ENCODE data around the gene SOX13.

Gene SOX13

GRCh38 chr1:204062106-204062505, 10.8 kb upstream of the SOX13 start:
- DNase-seq (ENCODE audit: low spot score): no peak

GRCh38 chr1:204065174-204065985, 7.5 kb upstream of the SOX13 start:
- no peak for DNase-seq (ENCODE audit: low spot score)

GRCh38 chr1:204065986-204066300, 7.0 kb upstream of the SOX13 start:
- no peak for DNase-seq (ENCODE audit: low spot score)

- DNase-seq (ENCODE audit: low spot score): no peak
Observed at GRCh38 chr1:204067935-204068334, 5.0 kb upstream of the SOX13 start.

GRCh38 chr1:204069887-204070286, 3.0 kb upstream of the SOX13 start:
- DNase-seq (ENCODE audit: low spot score): no peak

GRCh38 chr1:204070895-204071294, 2.0 kb upstream of the SOX13 start:
- DNase-seq (ENCODE audit: low spot score): no peak

GRCh38 chr1:204073837-204074273, 940 bp downstream of the SOX13 start:
- no peak for DNase-seq (ENCODE audit: low spot score)

GRCh38 chr1:204074274-204075138, 1.6 kb downstream of the SOX13 start:
- no peak for DNase-seq (ENCODE audit: low spot score)

- DNase-seq (ENCODE audit: low spot score): no peak
Observed at GRCh38 chr1:204075139-204075521, 2.2 kb downstream of the SOX13 start.

GRCh38 chr1:204075890-204076846, 3.3 kb downstream of the SOX13 start:
- DNase-seq (ENCODE audit: low spot score): no peak

GRCh38 chr1:204076891-204077290, 4.0 kb downstream of the SOX13 start:
- DNase-seq (ENCODE audit: low spot score): no peak

- DNase-seq (ENCODE audit: low spot score): no peak
Observed at GRCh38 chr1:204077979-204078696, 5.2 kb downstream of the SOX13 start.

GRCh38 chr1:204079608-204079999, 6.7 kb downstream of the SOX13 start:
- DNase-seq (ENCODE audit: low spot score): no peak

- DNase-seq (ENCODE audit: low spot score): no peak
Observed at GRCh38 chr1:204080163-204080903, 7.4 kb downstream of the SOX13 start.

GRCh38 chr1:204081164-204081790, 8.4 kb downstream of the SOX13 start:
- DNase-seq (ENCODE audit: low spot score): no peak

GRCh38 chr1:204081791-204082513, 9.0 kb downstream of the SOX13 start:
- DNase-seq (ENCODE audit: low spot score): no peak

GRCh38 chr1:204083491-204083890, 10.6 kb downstream of the SOX13 start:
- no peak for DNase-seq (ENCODE audit: low spot score)

- DNase-seq (ENCODE audit: low spot score): no peak
Observed at GRCh38 chr1:204084247-204084772, 11.4 kb downstream of the SOX13 start.

GRCh38 chr1:204085876-204086275, 13.0 kb downstream of the SOX13 start:
- DNase-seq (ENCODE audit: low spot score): no peak
